OCI-LY1 (cell line): ENCODE results near the gene HOXC5.

ENCODE experiments used
- H2AFZ ChIP-seq: fragments of 200-600 bp; sonication (generic), shearing (Covaris generic); 2 replicates; pipeline ENCODE4 v1.6.0; 2014; ENCODE audit warnings: antibody characterized with exemption, mild to moderate bottlenecking, low read length
- H3F3A ChIP-seq: fragments of 200-600 bp; sonication (generic), shearing (Covaris generic); 2 replicates; pipeline ENCODE4 v1.6.0; 2014; ENCODE audit warnings: mild to moderate bottlenecking, antibody characterized with exemption, low read length, moderate library complexity; ENCODE audit not compliant: insufficient read depth
- H3K27ac ChIP-seq: fragments of 200-600 bp; sonication (generic); 2 replicates; pipeline ENCODE4 v1.5.1; 2014; ENCODE audit warnings: low read length, mixed run types, mild to moderate bottlenecking, low read depth; ENCODE audit not compliant: poor library complexity, severe bottlenecking
- H3K27me3 ChIP-seq: fragments of 200-600 bp; sonication (generic); 2 replicates; pipeline ENCODE4 v1.6.0; 2014; ENCODE audit warnings: antibody characterized with exemption, mild to moderate bottlenecking, low read length, moderate library complexity; ENCODE audit not compliant: insufficient read depth
- H3K36me3 ChIP-seq: fragments of 200-600 bp; sonication (generic); 2 replicates; pipeline ENCODE4 v1.6.1; 2014; ENCODE audit warnings: mild to moderate bottlenecking, antibody characterized with exemption, low read length, moderate library complexity, mixed read lengths; ENCODE audit not compliant: insufficient read depth
- H3K4me1 ChIP-seq: fragments of 200-600 bp; sonication (generic); 2 replicates; pipeline ENCODE4 v1.5.1; 2014; ENCODE audit warnings: mild to moderate bottlenecking, low read length, moderate library complexity; ENCODE audit not compliant: insufficient read depth, severe bottlenecking
- H3K4me2 ChIP-seq: fragments of 200-600 bp; sonication (generic), shearing (Covaris generic); 2 replicates; pipeline ENCODE4 v1.6.1; 2014; ENCODE audit warnings: low read length
- H3K4me3 ChIP-seq: fragments of 200-600 bp; sonication (generic); 2 replicates; pipeline ENCODE4 v1.5.1; 2014; ENCODE audit warnings: low read length, low read depth, mild to moderate bottlenecking, mixed read lengths; ENCODE audit not compliant: poor library complexity, severe bottlenecking
- H3K79me2 ChIP-seq: fragments of 200-600 bp; shearing (Covaris generic); 2 replicates; pipeline ENCODE4 v1.6.1; 2016; ENCODE audit warnings: mixed run types, low read length, mixed read lengths; ENCODE audit not compliant: insufficient read depth
- H3K9ac ChIP-seq: fragments of 200-600 bp; sonication (generic), shearing (Covaris generic); 2 replicates; pipeline ENCODE4 v1.6.1; 2014; ENCODE audit warnings: mild to moderate bottlenecking, low read length, mixed read lengths
- H3K9me2 ChIP-seq: fragments of 200-600 bp; sonication (generic), shearing (Covaris generic); 2 replicates; pipeline ENCODE4 v1.6.1; 2014; ENCODE audit warnings: low read depth, mild to moderate bottlenecking, low read length, mixed read lengths
- H3K9me3 ChIP-seq: fragments of 200-600 bp; shearing (Covaris generic); 2 replicates; pipeline ENCODE4 v1.6.1; 2014; ENCODE audit warnings: low read length, mixed read lengths
- H4K20me1 ChIP-seq: fragments of 200-600 bp; sonication (generic), shearing (Covaris generic); 2 replicates; pipeline ENCODE4 v1.6.0; 2016; ENCODE audit warnings: mild to moderate bottlenecking, low read length; ENCODE audit not compliant: insufficient read depth
- CTCF ChIP-seq: fragments of 200-600 bp; sonication (generic), shearing (Covaris generic); IDR thresholded peaks from 2 replicates; pipeline ENCODE4 v1.5.1; 2017; ENCODE audit warnings: mild to moderate bottlenecking, antibody characterized with exemption, low read length, moderate library complexity, mixed read lengths
- EZH2 ChIP-seq: fragments of 200-600 bp; sonication (generic), shearing (Covaris generic); IDR thresholded peaks from 2 replicates; pipeline ENCODE4 v1.8.0; 2017; ENCODE audit warnings: borderline replicate concordance, mixed run types, mild to moderate bottlenecking, antibody characterized with exemption, low read length, moderate library complexity, mixed read lengths

HOXC5 gene

GRCh38 chr12:54030442-54030801 lies 2.4 kb upstream of the HOXC5 start:
- Histone ChIP-seq H4K20me1 (no peaks in the 10 kb centered on the region), H3F3A (no peaks in the 10 kb centered on the region), H3K9ac (no peak overlapping the region), H2AFZ (no peak overlapping the region), H3K9me2 (no peaks in the 10 kb centered on the region), H3K4me3 (no peak overlapping the region), H3K4me2 (no peak overlapping the region), H3K4me1 (peaks cover 13% of the 10 kb centered on the region), H3K79me2 (no peaks in the 10 kb centered on the region), H3K27me3 (peaks cover 4% of the 10 kb centered on the region; the same call in 1 of the 2 replicates), H3K36me3 (no peaks in the 10 kb centered on the region), H3K27ac (no peak overlapping the region), H3K9me3 (no peaks in the 10 kb centered on the region)
- TF ChIP-seq EZH2, result no peak
- TF ChIP-seq CTCF, result no peak

- H3K9me3 ChIP-seq, result no peaks in the 10 kb centered on the region
- no peak overlapping the region for H3K4me2 ChIP-seq
- H3K4me1 ChIP-seq, result peaks cover 13% of the 10 kb centered on the region
- TF ChIP-seq EZH2 (no peak), CTCF (no peak)
- H3K4me3 ChIP-seq, result no peak overlapping the region
- no peaks in the 10 kb centered on the region for H3K9me2 ChIP-seq
- H3F3A ChIP-seq, result no peaks in the 10 kb centered on the region
- H3K27ac ChIP-seq, result no peak overlapping the region
- H3K79me2 ChIP-seq, result no peaks in the 10 kb centered on the region
- no peak overlapping the region for H3K9ac ChIP-seq
- H3K36me3 ChIP-seq, result no peaks in the 10 kb centered on the region
- H3K27me3 ChIP-seq, result peaks cover 4% of the 10 kb centered on the region; the same call in 1 of the 2 replicates
- no peaks in the 10 kb centered on the region for H4K20me1 ChIP-seq
- no peak overlapping the region for H2AFZ ChIP-seq
Observed at GRCh38 chr12:54030889-54031471, 1.9 kb upstream of the HOXC5 start.

GRCh38 chr12:54031480-54031879 lies 1.4 kb upstream of the HOXC5 start:
- Histone ChIP-seq H3K4me1 (peaks cover 9% of the 10 kb centered on the region), H3K9ac (no peak overlapping the region), H3K36me3 (no peaks in the 10 kb centered on the region), H4K20me1 (no peaks in the 10 kb centered on the region), H3K27ac (no peak overlapping the region), H3K4me3 (no peak overlapping the region), H3K9me3 (no peaks in the 10 kb centered on the region), H3K27me3 (peaks cover 4% of the 10 kb centered on the region; the same call in 1 of the 2 replicates), H3K4me2 (no peak overlapping the region), H2AFZ (no peak overlapping the region), H3K79me2 (no peaks in the 10 kb centered on the region), H3K9me2 (no peaks in the 10 kb centered on the region), H3F3A (no peaks in the 10 kb centered on the region)
- TF ChIP-seq CTCF (no peak), EZH2 (no peak)
